Endodermal cell (in vitro differentiated cells): Measurements from ENCODE around the gene VAPB. TPM values are rescaled to one million over a fixed set of nuclear protein-coding genes. Genes with fewer than 3 reads are reported as not detected.

ENCODE experiments used
- DNase-seq: peaks from one replicate; pipeline ENCODE4 v3.0.0-alpha.2; 2017
- H3K27ac ChIP-seq: 2 replicates; pipeline ENCODE4 v1.5.1; 2013; ENCODE audit warnings: mild to moderate bottlenecking, low read depth, low read length, moderate library complexity
- H3K27me3 ChIP-seq: 2 replicates; pipeline ENCODE4 v1.6.1; 2013; ENCODE audit warnings: mild to moderate bottlenecking, low read length, moderate library complexity; ENCODE audit not compliant: insufficient read depth, control insufficient read depth, poor library complexity, severe bottlenecking
- H3K36me3 ChIP-seq: 2 replicates; pipeline ENCODE4 v1.7.0; 2013; ENCODE audit warnings: mild to moderate bottlenecking, low read length, moderate library complexity; ENCODE audit not compliant: control insufficient read depth, insufficient read depth
- H3K4me1 ChIP-seq: one replicate; pipeline ENCODE4 v1.7.0; 2013; ENCODE audit warnings: low read length; ENCODE audit not compliant: control insufficient read depth, insufficient read depth
- H3K4me3 ChIP-seq: 2 replicates; pipeline ENCODE4 v1.5.1; 2013; ENCODE audit warnings: mild to moderate bottlenecking, low read length, moderate library complexity
- H3K9ac ChIP-seq: 2 replicates; pipeline ENCODE4 v1.6.1; 2013; ENCODE audit warnings: mild to moderate bottlenecking, low read length, moderate library complexity; ENCODE audit not compliant: poor library complexity, severe bottlenecking; ENCODE audit errors: extremely low read depth
- H3K9me3 ChIP-seq: 2 replicates; pipeline ENCODE4 v1.6.1; 2013; ENCODE audit warnings: mild to moderate bottlenecking, low read length, moderate library complexity; ENCODE audit not compliant: control insufficient read depth
- H3K27ac Mint-ChIP-seq: 2 replicates; pipeline ENCODE4 v1.8.0; 2020; ENCODE audit warnings: mixed read lengths
- H3K27me3 Mint-ChIP-seq: 2 replicates; pipeline ENCODE4 v1.8.0; 2021; ENCODE audit warnings: mild to moderate bottlenecking, mixed read lengths; ENCODE audit not compliant: insufficient read depth
- H3K36me3 Mint-ChIP-seq: 2 replicates; pipeline ENCODE4 v1.8.0; 2020; ENCODE audit warnings: low read depth, mixed read lengths
- H3K4me1 Mint-ChIP-seq: 2 replicates; pipeline ENCODE4 v1.8.0; 2020; ENCODE audit warnings: mixed read lengths
- H3K4me3 Mint-ChIP-seq: 2 replicates; pipeline ENCODE4 v1.8.0; 2020; ENCODE audit warnings: mild to moderate bottlenecking, moderate library complexity, mixed read lengths
- H3K9me3 Mint-ChIP-seq: 2 replicates; pipeline ENCODE4 v1.8.0; 2020; ENCODE audit warnings: mild to moderate bottlenecking, mixed read lengths
- CTCF ChIP-seq: fragments of 200-600 bp; sonication (generic); conservative IDR thresholded peaks from 2 replicates; pipeline ENCODE4 v1.5.0; 2021; ENCODE audit warnings: antibody characterized with exemption, mild to moderate bottlenecking
- WGBS, 2 experiments: methylation state at CpG; one replicate each; pipeline versions ENCODE4 v1.1.5 to v1.1.7; 2013; ENCODE audit warnings: missing lambda C conversion rate in 2 of 2, mixed read lengths in 1 of 2; ENCODE audit not compliant: insufficient coverage in 1 of 2, insufficient read length in 1 of 2; 5-methylcytosine and 5-hydroxymethylcytosine counted together
- total RNA-seq, 2 donors: library from RNA; stranded (reverse); fragmentation: NEBNext Ultra II Directional in 1 of 2; extraction: Animal tissue kit (Norgen Biotek cat#: 25700) in 1 of 2; gene quantifications; 2 replicates in 1 of 2; 3 replicates in 1 of 2; pipeline ENCODE4 v1.2.1, GENCODE V29; 2021

The VAPB gene
- total RNA-seq, 2 donors from 2014 or later, result 47.3 to 47.5 TPM

GRCh38 chr20:58394801-58395200 lies 5.8 kb downstream of the VAPB start:
- Histone ChIP-seq H3K27me3 (no peaks in the 10 kb centered on the region), H3K4me1 (peaks cover 12% of the 10 kb centered on the region), H3K9me3 (no peaks in the 10 kb centered on the region), H3K4me3 (no peak overlapping the region), H3K27ac (no peak overlapping the region), H3K9ac (no peak overlapping the region), H3K36me3 (peaks cover 38% of the 10 kb centered on the region)
- 80 to 100% methylated on average over 1 to 3 of the region's 4 CpGs for WGBS, 2 experiments
- Mint-ChIP-seq H3K9me3 (no peaks in the 10 kb centered on the region), H3K4me3 (no peak overlapping the region), H3K27me3 (no peaks in the 10 kb centered on the region), H3K36me3 (peaks cover 34% of the 10 kb centered on the region), H3K27ac (no peak overlapping the region), H3K4me1 (peaks cover 41% of the 10 kb centered on the region)
- DNase-seq, result no peak
- TF ChIP-seq CTCF, result no peak

- H3K36me3 ChIP-seq, result peaks cover 41% of the 10 kb centered on the region
- H3K9me3 Mint-ChIP-seq, result no peaks in the 10 kb centered on the region
- no peak overlapping the region for H3K4me3 Mint-ChIP-seq
- no peak overlapping the region for H3K27ac Mint-ChIP-seq
- no peak for TF ChIP-seq CTCF
- no peak for DNase-seq
- peaks cover 10% of the 10 kb centered on the region for H3K4me1 ChIP-seq
- H3K27me3 ChIP-seq, result no peaks in the 10 kb centered on the region
- H3K36me3 Mint-ChIP-seq, result peaks cover 28% of the 10 kb centered on the region
- H3K27me3 Mint-ChIP-seq, result no peaks in the 10 kb centered on the region
- no peaks in the 10 kb centered on the region for H3K9me3 ChIP-seq
- no peak overlapping the region for H3K27ac ChIP-seq
- no peak overlapping the region for H3K9ac ChIP-seq
- peaks cover 36% of the 10 kb centered on the region for H3K4me1 Mint-ChIP-seq
- H3K4me3 ChIP-seq, result no peak overlapping the region
- 95% methylated on average over 2 to 3 of the region's 3 CpGs for WGBS, 2 experiments
These were observed 6.6 kb downstream of the VAPB start for GRCh38 chr20:58395604-58396003.

GRCh38 chr20:58397429-58397828 lies 8.4 kb downstream of the VAPB start:
- H3K9ac ChIP-seq, result no peak overlapping the region
- peaks cover 23% of the 10 kb centered on the region for H3K36me3 ChIP-seq
- H3K9me3 Mint-ChIP-seq, result no peaks in the 10 kb centered on the region
- no peak overlapping the region for H3K27ac ChIP-seq
- H3K36me3 Mint-ChIP-seq, result peaks cover 14% of the 10 kb centered on the region
- no peak for DNase-seq
- 93 to 96% methylated on average over 4 to 6 of the region's 6 CpGs for WGBS, 2 experiments
- H3K4me3 ChIP-seq, result no peak overlapping the region
- H3K4me3 Mint-ChIP-seq, result no peak overlapping the region
- TF ChIP-seq CTCF, result no peak
- no peaks in the 10 kb centered on the region for H3K9me3 ChIP-seq
- H3K27me3 ChIP-seq, result no peaks in the 10 kb centered on the region
- H3K4me1 ChIP-seq, result peaks cover 9% of the 10 kb centered on the region
- H3K27ac Mint-ChIP-seq, result no peak overlapping the region
- no peaks in the 10 kb centered on the region for H3K27me3 Mint-ChIP-seq
- H3K4me1 Mint-ChIP-seq, result peaks cover 29% of the 10 kb centered on the region
